OCI-LY1 (cell line): ENCODE results near the gene SMYD4.

Source experiments
- H2AFZ ChIP-seq: fragments of 200-600 bp; sonication (generic), shearing (Covaris generic); 2 replicates; pipeline ENCODE4 v1.6.0; 2014; ENCODE audit warnings: antibody characterized with exemption, mild to moderate bottlenecking, low read length
- H3F3A ChIP-seq: fragments of 200-600 bp; sonication (generic), shearing (Covaris generic); 2 replicates; pipeline ENCODE4 v1.6.0; 2014; ENCODE audit warnings: mild to moderate bottlenecking, antibody characterized with exemption, low read length, moderate library complexity; ENCODE audit not compliant: insufficient read depth
- H3K27ac ChIP-seq: fragments of 200-600 bp; sonication (generic); 2 replicates; pipeline ENCODE4 v1.5.1; 2014; ENCODE audit warnings: low read length, mixed run types, mild to moderate bottlenecking, low read depth; ENCODE audit not compliant: poor library complexity, severe bottlenecking
- H3K27me3 ChIP-seq: fragments of 200-600 bp; sonication (generic); 2 replicates; pipeline ENCODE4 v1.6.0; 2014; ENCODE audit warnings: antibody characterized with exemption, mild to moderate bottlenecking, low read length, moderate library complexity; ENCODE audit not compliant: insufficient read depth
- H3K36me3 ChIP-seq: fragments of 200-600 bp; sonication (generic); 2 replicates; pipeline ENCODE4 v1.6.1; 2014; ENCODE audit warnings: mild to moderate bottlenecking, antibody characterized with exemption, low read length, moderate library complexity, mixed read lengths; ENCODE audit not compliant: insufficient read depth
- H3K4me1 ChIP-seq: fragments of 200-600 bp; sonication (generic); 2 replicates; pipeline ENCODE4 v1.5.1; 2014; ENCODE audit warnings: mild to moderate bottlenecking, low read length, moderate library complexity; ENCODE audit not compliant: insufficient read depth, severe bottlenecking
- H3K4me2 ChIP-seq: fragments of 200-600 bp; sonication (generic), shearing (Covaris generic); 2 replicates; pipeline ENCODE4 v1.6.1; 2014; ENCODE audit warnings: low read length
- H3K4me3 ChIP-seq: fragments of 200-600 bp; sonication (generic); 2 replicates; pipeline ENCODE4 v1.5.1; 2014; ENCODE audit warnings: low read length, low read depth, mild to moderate bottlenecking, mixed read lengths; ENCODE audit not compliant: poor library complexity, severe bottlenecking
- H3K79me2 ChIP-seq: fragments of 200-600 bp; shearing (Covaris generic); 2 replicates; pipeline ENCODE4 v1.6.1; 2016; ENCODE audit warnings: mixed run types, low read length, mixed read lengths; ENCODE audit not compliant: insufficient read depth
- H3K9ac ChIP-seq: fragments of 200-600 bp; sonication (generic), shearing (Covaris generic); 2 replicates; pipeline ENCODE4 v1.6.1; 2014; ENCODE audit warnings: mild to moderate bottlenecking, low read length, mixed read lengths
- H3K9me2 ChIP-seq: fragments of 200-600 bp; sonication (generic), shearing (Covaris generic); 2 replicates; pipeline ENCODE4 v1.6.1; 2014; ENCODE audit warnings: low read depth, mild to moderate bottlenecking, low read length, mixed read lengths
- H3K9me3 ChIP-seq: fragments of 200-600 bp; shearing (Covaris generic); 2 replicates; pipeline ENCODE4 v1.6.1; 2014; ENCODE audit warnings: low read length, mixed read lengths
- H4K20me1 ChIP-seq: fragments of 200-600 bp; sonication (generic), shearing (Covaris generic); 2 replicates; pipeline ENCODE4 v1.6.0; 2016; ENCODE audit warnings: mild to moderate bottlenecking, low read length; ENCODE audit not compliant: insufficient read depth
- CTCF ChIP-seq: fragments of 200-600 bp; sonication (generic), shearing (Covaris generic); IDR thresholded peaks from 2 replicates; pipeline ENCODE4 v1.5.1; 2017; ENCODE audit warnings: mild to moderate bottlenecking, antibody characterized with exemption, low read length, moderate library complexity, mixed read lengths
- EZH2 ChIP-seq: fragments of 200-600 bp; sonication (generic), shearing (Covaris generic); IDR thresholded peaks from 2 replicates; pipeline ENCODE4 v1.8.0; 2017; ENCODE audit warnings: borderline replicate concordance, mixed run types, mild to moderate bottlenecking, antibody characterized with exemption, low read length, moderate library complexity, mixed read lengths

The SMYD4 gene

GRCh38 chr17:1732241-1732832 lies 97.4 kb downstream of the SMYD4 start:
- peak overlapping the region; percentile 83 for H3K27ac ChIP-seq
- no peak for TF ChIP-seq CTCF
- no peak for TF ChIP-seq EZH2
- H3K36me3 ChIP-seq = peaks cover 14% of the 10 kb centered on the region; the same call in 1 of the 2 replicates
- no peaks in the 10 kb centered on the region for H3K27me3 ChIP-seq
- H3K4me2 ChIP-seq = peak overlapping the region; percentile 37; the same call in 1 of the 2 replicates
- H4K20me1 ChIP-seq = no peaks in the 10 kb centered on the region
- H3K9me2 ChIP-seq = no peaks in the 10 kb centered on the region
- H3K9ac ChIP-seq = peak overlapping the region; percentile 38; the same call in 1 of the 2 replicates
- no peak overlapping the region for H3K4me3 ChIP-seq
- peaks cover 81% of the 10 kb centered on the region for H3K4me1 ChIP-seq
- no peaks in the 10 kb centered on the region for H3K9me3 ChIP-seq
- no peak overlapping the region for H2AFZ ChIP-seq
- no peaks in the 10 kb centered on the region for H3F3A ChIP-seq
- H3K79me2 ChIP-seq = no peaks in the 10 kb centered on the region

GRCh38 chr17:1731194-1731506 lies 98.6 kb downstream of the SMYD4 start:
- H3K9ac ChIP-seq = peak overlapping the region; percentile 57; the same call in 1 of the 2 replicates
- peak overlapping the region; percentile 89 for H3K27ac ChIP-seq
- no peaks in the 10 kb centered on the region for H3F3A ChIP-seq
- H3K9me2 ChIP-seq = no peaks in the 10 kb centered on the region
- H4K20me1 ChIP-seq = no peaks in the 10 kb centered on the region
- no peak overlapping the region for H2AFZ ChIP-seq
- H3K36me3 ChIP-seq = peaks cover 19% of the 10 kb centered on the region; the same call in 1 of the 2 replicates
- H3K4me3 ChIP-seq = no peak overlapping the region
- peak overlapping the region; percentile 58; the same call in 1 of the 2 replicates for H3K4me2 ChIP-seq
- TF ChIP-seq EZH2 (no peak), CTCF (no peak)
- H3K79me2 ChIP-seq = no peaks in the 10 kb centered on the region
- peaks cover 76% of the 10 kb centered on the region for H3K4me1 ChIP-seq
- no peaks in the 10 kb centered on the region for H3K9me3 ChIP-seq
- no peaks in the 10 kb centered on the region for H3K27me3 ChIP-seq

GRCh38 chr17:1730326-1731193 lies 99.1 kb downstream of the SMYD4 start:
- peaks cover 75% of the 10 kb centered on the region for H3K4me1 ChIP-seq
- H3K9me2 ChIP-seq = no peaks in the 10 kb centered on the region
- H2AFZ ChIP-seq = no peak overlapping the region
- no peaks in the 10 kb centered on the region for H3K27me3 ChIP-seq
- no peaks in the 10 kb centered on the region for H4K20me1 ChIP-seq
- H3K4me2 ChIP-seq = peak overlapping the region; percentile 58
- no peaks in the 10 kb centered on the region for H3K9me3 ChIP-seq
- no peaks in the 10 kb centered on the region for H3F3A ChIP-seq
- peak overlapping the region; percentile 89 for H3K27ac ChIP-seq
- no peaks in the 10 kb centered on the region for H3K79me2 ChIP-seq
- TF ChIP-seq CTCF (no peak), EZH2 (no peak)
- peak overlapping the region; percentile 57; the same call in 1 of the 2 replicates for H3K9ac ChIP-seq
- H3K36me3 ChIP-seq = peaks cover 20% of the 10 kb centered on the region; the same call in 1 of the 2 replicates
- peak overlapping the region; percentile 29 for H3K4me3 ChIP-seq
